CD8-positive, alpha-beta memory T cell (primary cell): Measurements from ENCODE around the gene EPHB4. TPM values are rescaled to one million over a fixed set of nuclear protein-coding genes. Genes with fewer than 3 reads are reported as not detected.

Experiments used
- CTCF ChIA-PET: fragments of 350-600 bp; sonication (Branson Sonifier 250); formaldehyde crosslinking; loops from one replicate; lab custom pipeline; 2021; ENCODE audit warnings: antibody characterized with exemption; lab: Charles Lee
- POLR2A ChIA-PET: fragments of 350-600 bp; sonication (Branson Sonifier 250); formaldehyde crosslinking; loops from one replicate; lab custom pipeline; 2021; ENCODE audit warnings: antibody characterized with exemption; lab: Charles Lee
- DNase-seq, 5 donors: peaks; one replicate each; pipeline versions ENCODE4 v3.0.0 to v3.0.0-alpha.2; 2020 to 2022; ENCODE audit warnings: mixed read lengths in 1 of 5
- H3K27ac ChIP-seq: one replicate; pipeline ENCODE4 v1.7.0; 2013; ENCODE audit warnings: low read depth, mild to moderate bottlenecking, low read length, moderate library complexity
- H3K27me3 ChIP-seq: 2 replicates; pipeline ENCODE4 v1.7.0; 2013; ENCODE audit warnings: low read length, mild to moderate bottlenecking; ENCODE audit not compliant: insufficient read depth, poor library complexity, severe bottlenecking
- H3K36me3 ChIP-seq: 2 replicates; pipeline ENCODE4 v1.7.0; 2013; ENCODE audit warnings: mild to moderate bottlenecking, low read length, moderate library complexity; ENCODE audit not compliant: insufficient read depth
- H3K4me1 ChIP-seq: 2 replicates; pipeline ENCODE4 v1.7.0; 2013; ENCODE audit warnings: mild to moderate bottlenecking, low read length, moderate library complexity; ENCODE audit not compliant: insufficient read depth
- H3K4me3 ChIP-seq: 2 replicates; pipeline ENCODE4 v1.7.0; 2013; ENCODE audit warnings: mild to moderate bottlenecking, low read length
- H3K9me3 ChIP-seq: 2 replicates; pipeline ENCODE4 v1.7.0; 2013; ENCODE audit warnings: mild to moderate bottlenecking, low read length
- H3K27ac Mint-ChIP-seq, 8 donors: one replicate each; pipeline ENCODE4 v1.8.0; 2020 to 2021; ENCODE audit warnings: mixed read lengths in 8 of 8, mild to moderate bottlenecking in 6 of 8, inconsistent platforms in 3 of 8, moderate library complexity in 3 of 8
- H3K27me3 Mint-ChIP-seq, 2 donors: one replicate each; pipeline ENCODE4 v1.8.0; 2020 to 2021; ENCODE audit warnings: mixed read lengths in 2 of 2, mild to moderate bottlenecking in 1 of 2, moderate library complexity in 1 of 2
- H3K36me3 Mint-ChIP-seq, 3 donors: one replicate each; pipeline ENCODE4 v1.8.0; 2020 to 2021; ENCODE audit warnings: mixed read lengths in 3 of 3, inconsistent platforms in 1 of 3, mild to moderate bottlenecking in 1 of 3
- H3K4me1 Mint-ChIP-seq, 3 donors: one replicate each; pipeline ENCODE4 v1.8.0; 2020 to 2021; ENCODE audit warnings: mixed read lengths in 3 of 3, inconsistent platforms in 1 of 3, mild to moderate bottlenecking in 1 of 3
- H3K4me3 Mint-ChIP-seq, 7 donors: one replicate each; pipeline ENCODE4 v1.8.0; 2020 to 2021; ENCODE audit warnings: mixed read lengths in 7 of 7, mild to moderate bottlenecking in 6 of 7, moderate library complexity in 4 of 7, inconsistent platforms in 2 of 7
- H3K9me3 Mint-ChIP-seq, 5 donors: one replicate each; pipeline ENCODE4 v1.8.0; 2020 to 2022; ENCODE audit warnings: mixed read lengths in 5 of 5, mild to moderate bottlenecking in 3 of 5, moderate library complexity in 2 of 5, inconsistent platforms in 1 of 5
- polyA plus RNA-seq: library from polyadenylated mRNA; unstranded; fragments of 300-500 nt; fragmentation: Illumina TruSeq; gene quantifications from one replicate; pipeline ENCODE4 v1.2.3, GENCODE V29; 2021
- total RNA-seq, 2 experiments: library from RNA; stranded (reverse); gene quantifications; one replicate each; pipeline ENCODE4 v1.2.3, GENCODE V29; 2021

EPHB4 gene
- total and polyA plus RNA-seq, 3 experiments from 2014 or later, result 2.5 to 2.9 TPM; not detected in 1

DNA sequence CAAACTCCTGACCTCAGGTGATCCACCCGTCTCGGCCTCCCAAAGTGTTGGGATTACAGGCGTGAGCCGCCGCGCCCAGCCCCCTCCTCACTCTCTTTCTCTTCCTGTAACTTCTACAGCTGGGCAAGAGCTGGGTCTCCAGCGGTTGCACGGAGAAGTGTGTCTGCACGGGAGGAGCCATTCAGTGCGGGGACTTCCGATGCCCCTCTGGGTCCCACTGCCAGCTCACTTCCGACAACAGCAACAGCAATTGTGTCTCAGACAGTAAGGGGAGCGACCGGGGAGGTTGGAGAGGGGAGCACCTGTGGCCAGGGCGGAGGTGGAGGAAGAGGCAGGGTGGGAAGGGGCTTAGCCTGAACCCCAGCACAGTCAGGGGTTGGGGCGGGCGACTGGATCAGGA, 41.4 kb downstream of the EPHB4 start:
- POLR2A ChIA-PET, result no interaction called here
- Mint-ChIP-seq H3K27ac (no peak overlapping the region), H3K4me1 (no peaks in the 10 kb centered on the region), H3K36me3 (no peaks in the 10 kb centered on the region), H3K27me3 (peaks cover 12 to 36% of the 10 kb centered on the region in 2 donors), H3K9me3 (peaks cover 0 to 2% (median 0%) of the 10 kb centered on the region in 5 donors), H3K4me3 (peak overlapping the region in 1 of 7 donors; percentile 8)
- CTCF ChIA-PET, result interaction anchor here (1.3 kb wide), 1 partner anchor 13 kb away, joined by 3 read pairs; no protein-coding TSS in a partner anchor
- H3K4me1 ChIP-seq, result no peaks in the 10 kb centered on the region
- H3K27ac ChIP-seq, result no peak overlapping the region
- no peaks in the 10 kb centered on the region for H3K9me3 ChIP-seq
- H3K36me3 ChIP-seq, result no peaks in the 10 kb centered on the region
- H3K4me3 ChIP-seq, result no peak overlapping the region
- DNase-seq, result no peak
- H3K27me3 ChIP-seq, result no peaks in the 10 kb centered on the region

DNA sequence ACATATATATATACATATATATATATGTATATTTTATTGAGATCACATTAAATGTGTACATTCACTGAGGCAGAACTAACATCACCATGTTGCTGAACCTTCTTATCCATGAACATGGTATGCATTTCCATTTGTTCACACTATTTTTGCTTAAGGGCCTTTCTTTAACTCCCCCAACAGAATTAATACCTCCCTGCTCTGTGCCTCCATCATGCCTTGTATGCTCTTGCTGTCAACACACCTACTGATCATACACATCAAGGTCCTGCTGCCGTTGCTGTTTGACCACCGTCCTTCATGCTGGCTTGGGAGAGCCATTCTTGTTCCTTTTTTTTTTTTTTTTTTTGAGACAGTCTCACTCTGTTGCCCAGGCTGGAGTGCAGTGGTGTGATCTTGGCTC, 43.5 kb downstream of the EPHB4 start:
- peaks cover 10 to 30% of the 10 kb centered on the region in 2 donors for H3K27me3 Mint-ChIP-seq
- H3K36me3 Mint-ChIP-seq, result no peaks in the 10 kb centered on the region
- CTCF ChIA-PET, result no interaction called here

DNA sequence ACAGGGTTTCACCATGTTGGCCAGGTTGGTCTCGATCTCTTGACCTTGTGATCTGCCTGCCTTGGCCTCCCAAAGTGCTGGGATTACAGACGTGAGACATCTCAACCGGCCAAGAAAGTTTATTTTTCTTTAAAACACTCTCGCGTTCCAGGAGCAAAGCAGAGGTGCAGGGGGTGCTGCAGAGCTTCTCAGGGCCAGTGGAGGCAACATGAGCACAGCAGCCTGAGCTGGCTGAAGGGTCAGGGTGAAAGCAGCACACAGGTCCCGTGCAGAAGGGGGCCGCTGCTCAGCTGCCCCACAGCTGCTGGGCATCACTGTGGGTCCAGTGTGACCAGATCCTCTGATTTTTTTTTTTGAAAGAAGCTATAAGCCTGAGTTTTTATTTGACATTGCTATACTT, 46.1 kb downstream of the EPHB4 start:
- no peaks in the 10 kb centered on the region for H3K36me3 ChIP-seq
- CTCF ChIA-PET, result interaction anchor here (1.3 kb wide), 1 partner anchor 15 kb away, joined by 3 read pairs; no protein-coding TSS in a partner anchor
- Mint-ChIP-seq H3K4me1 (no peaks in the 10 kb centered on the region), H3K4me3 (no peak overlapping the region), H3K36me3 (no peaks in the 10 kb centered on the region), H3K27me3 (peaks cover 14 to 24% of the 10 kb centered on the region in 2 donors), H3K27ac (no peak overlapping the region), H3K9me3 (peaks cover 0 to 2% (median 0%) of the 10 kb centered on the region in 5 donors)
- DNase-seq, result no peak
- no peak overlapping the region for H3K4me3 ChIP-seq
- no peaks in the 10 kb centered on the region for H3K4me1 ChIP-seq
- no peak overlapping the region for H3K27ac ChIP-seq
- POLR2A ChIA-PET, result no interaction called here
- H3K27me3 ChIP-seq, result no peaks in the 10 kb centered on the region
- no peaks in the 10 kb centered on the region for H3K9me3 ChIP-seq

More for the DNA sequence above, 43.5 kb downstream of the EPHB4 start:
- no peaks in the 10 kb centered on the region for H3K9me3 ChIP-seq
- Mint-ChIP-seq H3K27ac (no peak overlapping the region), H3K9me3 (peaks cover 0 to 2% (median 0%) of the 10 kb centered on the region in 5 donors), H3K4me1 (no peaks in the 10 kb centered on the region), H3K4me3 (no peak overlapping the region)
- no peak overlapping the region for H3K27ac ChIP-seq
- no peaks in the 10 kb centered on the region for H3K4me1 ChIP-seq
- POLR2A ChIA-PET, result no interaction called here
- no peaks in the 10 kb centered on the region for H3K27me3 ChIP-seq
- no peaks in the 10 kb centered on the region for H3K36me3 ChIP-seq
- no peak overlapping the region for H3K4me3 ChIP-seq
- DNase-seq, result no peak

DNA sequence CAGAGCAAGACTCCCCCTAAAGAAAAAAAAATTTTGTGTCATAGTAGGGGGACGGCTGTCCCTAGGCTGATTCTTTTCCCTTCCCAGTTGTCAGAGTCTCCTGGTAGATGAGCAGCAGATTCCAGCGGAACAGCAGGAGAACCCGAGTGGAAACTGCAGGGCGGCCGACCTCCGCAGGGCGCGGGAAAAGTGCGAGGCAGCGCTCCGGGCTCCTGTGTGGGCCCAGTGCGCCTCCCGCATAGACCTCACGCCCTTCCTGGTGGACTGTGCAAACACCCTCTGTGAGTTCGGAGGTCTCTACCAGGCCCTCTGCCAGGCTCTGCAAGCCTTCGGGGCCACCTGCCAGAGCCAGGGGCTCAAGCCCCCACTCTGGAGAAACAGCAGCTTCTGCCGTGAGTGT, 48.0 kb downstream of the EPHB4 start:
- H3K4me1 Mint-ChIP-seq, result no peaks in the 10 kb centered on the region
- Histone ChIP-seq H3K36me3 (no peaks in the 10 kb centered on the region), H3K9me3 (no peaks in the 10 kb centered on the region), H3K4me1 (no peaks in the 10 kb centered on the region), H3K27ac (no peak overlapping the region), H3K4me3 (no peak overlapping the region), H3K27me3 (peaks cover 4% of the 10 kb centered on the region)
- no peak for DNase-seq
- no peak overlapping the region for H3K27ac Mint-ChIP-seq
- ChIA-PET CTCF (no interaction called here), POLR2A (no interaction called here)
- no peaks in the 10 kb centered on the region for H3K36me3 Mint-ChIP-seq
- no peaks in the 10 kb centered on the region for H3K9me3 Mint-ChIP-seq
- no peak overlapping the region for H3K4me3 Mint-ChIP-seq
- peaks cover 16 to 20% of the 10 kb centered on the region in 2 donors for H3K27me3 Mint-ChIP-seq

DNA sequence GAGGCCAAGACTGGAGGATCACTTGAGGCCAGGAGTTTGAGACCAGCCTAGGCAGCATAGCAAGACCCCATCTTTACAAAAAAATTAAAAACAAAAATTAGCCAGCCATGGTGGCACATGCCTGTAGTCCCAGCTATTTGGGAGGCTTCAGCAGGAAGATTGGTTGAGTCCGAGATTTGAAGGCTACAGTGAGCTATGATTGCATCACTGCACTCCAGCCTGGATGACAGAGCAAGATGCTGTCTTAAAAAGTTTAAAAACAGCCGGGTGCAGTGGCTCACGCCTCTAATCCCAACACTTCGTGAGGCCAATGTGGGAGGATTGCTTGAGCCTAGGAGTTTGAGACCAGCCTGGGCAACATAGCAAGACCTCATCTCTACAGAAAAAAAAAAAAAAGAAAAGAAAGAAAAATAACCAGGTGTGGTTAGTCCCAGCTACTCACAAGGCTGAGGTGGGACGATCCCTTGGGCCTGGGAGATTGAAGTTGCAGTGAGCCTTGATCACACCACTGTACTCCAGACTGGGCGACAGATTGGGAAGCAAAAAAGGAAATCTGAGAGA, 49.2 kb downstream of the EPHB4 start:
- POLR2A ChIA-PET, result no interaction called here
- Histone ChIP-seq H3K9me3 (no peaks in the 10 kb centered on the region), H3K36me3 (no peaks in the 10 kb centered on the region), H3K4me1 (no peaks in the 10 kb centered on the region), H3K27me3 (peaks cover 4% of the 10 kb centered on the region), H3K4me3 (no peak overlapping the region), H3K27ac (no peak overlapping the region)
- H3K27me3 Mint-ChIP-seq, result peaks cover 13 to 15% of the 10 kb centered on the region in 2 donors
- no peaks in the 10 kb centered on the region for H3K36me3 Mint-ChIP-seq
- no peaks in the 10 kb centered on the region for H3K9me3 Mint-ChIP-seq
- no peak for DNase-seq
- H3K27ac Mint-ChIP-seq, result no peak overlapping the region
- CTCF ChIA-PET, result no interaction called here
- H3K4me3 Mint-ChIP-seq, result no peak overlapping the region
- no peaks in the 10 kb centered on the region for H3K4me1 Mint-ChIP-seq

DNA sequence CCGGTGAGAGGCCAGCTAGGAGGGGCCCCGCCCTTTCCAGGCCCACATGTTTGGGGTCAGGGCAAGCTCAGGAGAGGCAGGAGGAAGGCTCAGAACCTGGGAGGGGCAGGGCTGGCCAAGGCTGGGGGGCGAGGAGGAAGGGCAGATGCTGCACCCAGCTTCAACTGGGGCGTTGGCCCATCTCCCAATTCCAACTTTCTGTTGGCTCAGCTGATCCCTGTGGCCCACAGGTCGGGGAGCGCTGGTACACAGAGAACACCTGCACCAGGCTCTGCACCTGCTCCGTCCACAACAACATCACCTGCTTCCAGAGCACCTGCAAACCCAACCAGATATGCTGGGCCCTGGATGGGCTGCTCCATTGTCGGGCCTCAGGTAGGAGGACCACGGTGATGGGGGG, 53.8 kb downstream of the EPHB4 start:
- CTCF ChIA-PET, result no interaction called here
- Histone ChIP-seq H3K4me3 (no peak overlapping the region), H3K9me3 (no peaks in the 10 kb centered on the region), H3K4me1 (no peaks in the 10 kb centered on the region), H3K27ac (no peak overlapping the region), H3K27me3 (peaks cover 4% of the 10 kb centered on the region), H3K36me3 (no peaks in the 10 kb centered on the region)
- POLR2A ChIA-PET, result no interaction called here
- no peaks in the 10 kb centered on the region for H3K4me1 Mint-ChIP-seq
- DNase-seq, result no peak
- H3K4me3 Mint-ChIP-seq, result no peak overlapping the region
- peaks cover 13 to 26% of the 10 kb centered on the region in 2 donors for H3K27me3 Mint-ChIP-seq
- H3K36me3 Mint-ChIP-seq, result no peaks in the 10 kb centered on the region
- peak overlapping the region in 1 of 8 donors; percentile 33 for H3K27ac Mint-ChIP-seq
- H3K9me3 Mint-ChIP-seq, result no peaks in the 10 kb centered on the region

DNA sequence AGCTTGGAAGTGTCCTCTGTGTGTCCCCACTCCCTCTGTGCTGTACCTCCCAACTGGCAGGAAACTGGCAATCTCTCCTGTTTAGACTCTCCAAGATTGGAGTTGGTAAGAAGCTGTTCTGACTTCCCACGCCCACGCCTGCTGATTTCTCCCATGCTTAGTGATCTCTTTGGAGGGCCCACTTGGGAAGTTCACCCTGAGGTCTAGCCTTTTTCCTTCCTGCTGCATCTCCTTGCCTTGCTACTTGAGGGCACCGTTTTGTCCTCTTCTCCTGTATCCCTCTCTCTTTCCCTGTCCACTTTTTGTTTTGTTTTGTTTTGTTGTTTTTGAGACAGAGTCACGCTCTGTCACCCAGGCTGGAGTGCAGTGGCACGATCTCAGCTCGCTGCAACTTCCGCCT, 58.5 kb downstream of the EPHB4 start:
- H3K27me3 Mint-ChIP-seq, result peaks cover 0 to 24% of the 10 kb centered on the region in 2 donors
- Histone ChIP-seq H3K27ac (no peak overlapping the region), H3K4me3 (no peak overlapping the region), H3K9me3 (no peaks in the 10 kb centered on the region), H3K27me3 (no peaks in the 10 kb centered on the region), H3K36me3 (no peaks in the 10 kb centered on the region), H3K4me1 (no peaks in the 10 kb centered on the region)
- POLR2A ChIA-PET, result interaction anchor here (0.6 kb wide), 1 partner anchor 60 kb away, joined by 7 read pairs; no protein-coding TSS in a partner anchor
- no peak overlapping the region for H3K4me3 Mint-ChIP-seq
- CTCF ChIA-PET, result no interaction called here
- no peak for DNase-seq
- H3K27ac Mint-ChIP-seq, result peak overlapping the region in 1 of 8 donors; percentile 50
- no peaks in the 10 kb centered on the region for H3K4me1 Mint-ChIP-seq
- no peaks in the 10 kb centered on the region for H3K36me3 Mint-ChIP-seq
- no peaks in the 10 kb centered on the region for H3K9me3 Mint-ChIP-seq

DNA sequence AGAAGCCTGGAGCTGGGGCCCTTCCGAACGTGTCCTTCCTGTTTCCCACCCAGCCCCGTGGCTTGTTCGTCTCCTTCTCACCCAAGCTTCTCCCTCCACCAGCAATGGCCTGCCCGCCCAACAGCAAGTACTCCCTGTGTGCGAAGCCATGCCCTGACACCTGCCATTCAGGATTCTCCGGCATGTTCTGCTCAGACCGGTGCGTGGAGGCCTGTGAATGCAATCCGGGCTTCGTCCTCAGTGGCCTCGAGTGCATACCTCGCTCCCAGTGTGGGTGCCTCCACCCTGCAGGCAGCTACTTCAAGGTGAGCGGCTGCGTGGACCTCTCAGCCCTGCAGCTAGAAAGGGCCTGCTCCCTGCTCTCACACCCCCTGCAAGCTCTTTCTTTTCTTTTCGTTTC, 62.1 kb downstream of the EPHB4 start:
- Histone ChIP-seq H3K27ac (no peak overlapping the region), H3K36me3 (no peaks in the 10 kb centered on the region), H3K4me1 (no peaks in the 10 kb centered on the region), H3K9me3 (no peaks in the 10 kb centered on the region), H3K27me3 (no peaks in the 10 kb centered on the region), H3K4me3 (no peak overlapping the region)
- Mint-ChIP-seq H3K27ac (no peak overlapping the region), H3K36me3 (no peaks in the 10 kb centered on the region), H3K4me3 (no peak overlapping the region), H3K27me3 (peaks cover 1 to 27% of the 10 kb centered on the region in 2 donors), H3K4me1 (no peaks in the 10 kb centered on the region), H3K9me3 (no peaks in the 10 kb centered on the region)
- ChIA-PET POLR2A (no interaction called here), CTCF (no interaction called here)
- no peak for DNase-seq
